Adrenal gland (tissue), 12 donors: ENCODE measurements around the gene TMEM115. TPM values are rescaled to one million over a fixed set of nuclear protein-coding genes. Genes with fewer than 3 reads are reported as not detected.

Source experiments
- DNase-seq, 7 donors: peaks; one replicate each; pipeline ENCODE4 v3.0.0-alpha.2; 2019 to 2020
- H3K27ac ChIP-seq, 5 donors: fragments of 200-600 bp; sonication (generic) in 4 of 5; 1 replicate in 3 of 5; 2 replicates in 2 of 5; pipeline versions ENCODE4 v1.5.1 to v1.8.0; 2016 to 2020; ENCODE audit warnings: mild to moderate bottlenecking in 1 of 5
- H3K27me3 ChIP-seq: fragments of 200-600 bp; 2 replicates; pipeline ENCODE4 v1.8.0; 2021
- H3K36me3 ChIP-seq, 2 donors: fragments of 200-600 bp; replicated peaks in 1 of 2; 1 replicate in 1 of 2; 2 replicates in 1 of 2; pipeline versions ENCODE4 v1.5.1 to v1.8.0; 2018 to 2022
- H3K4me1 ChIP-seq, 2 donors: fragments of 200-600 bp; replicated peaks in 1 of 2; 1 replicate in 1 of 2; 2 replicates in 1 of 2; pipeline versions ENCODE4 v1.5.1 to v1.8.0; 2018 to 2021
- H3K4me3 ChIP-seq, 4 donors: fragments of 200-600 bp; sonication (generic) in 3 of 4; one replicate each; pipeline ENCODE4 v1.5.1; 2016 to 2018
- H3K9me3 ChIP-seq, 3 donors: fragments of 200-600 bp; sonication (generic) in 1 of 3; replicated peaks in 1 of 3; 1 replicate in 2 of 3; 2 replicates in 1 of 3; pipeline versions ENCODE4 v1.5.1 to v1.8.0; 2016 to 2021
- CTCF ChIP-seq, 6 experiments: fragments of 450-650 bp in 4 of 6; fragments of 200-600 bp in 2 of 6; sonication (generic) in 1 of 6; IDR thresholded peaks; 1 replicate in 5 of 6; 2 replicates in 1 of 6; pipeline versions ENCODE4 v1.5.1 to v1.8.0; 2016 to 2021; ENCODE audit warnings: antibody characterized with exemption in 6 of 6, mild to moderate bottlenecking in 2 of 6, moderate library complexity in 1 of 6
- POLR2A ChIP-seq, 2 donors: fragments of 450-650 bp; IDR thresholded peaks; one replicate each; pipeline ENCODE4 v1.6.1; 2017; ENCODE audit warnings: antibody characterized with exemption in 2 of 2, mild to moderate bottlenecking in 2 of 2, moderate library complexity in 1 of 2
- WGBS, 4 donors: extraction: QIAGEN DNeasy Blood & Tissue Kit in 2 of 4; methylation state at CpG; one replicate each; pipeline versions ENCODE4 v1.1.5 to v1.1.7; 2013 to 2017; 5-methylcytosine and 5-hydroxymethylcytosine counted together
- intact Hi-C, 2 donors: fragments of 100-400 bp; cut with DNase I; formaldehyde crosslinking; loops; one replicate each; pipeline versions ENCODE4 v1.14.1 to v1.15.0; 2022 to 2023
- polyA plus RNA-seq, 3 donors: library from polyadenylated mRNA; stranded (reverse); fragments of 200-250 nt in 2 of 3; fragments of 350-450 nt in 1 of 3; fragmentation: Illumina TruSeq in 1 of 3; extraction: RNeasy Lipid Tissue Mini Kit (QIAGEN cat#74804) in 1 of 3; gene quantifications; one replicate each; pipeline ENCODE4 v1.2.3, GENCODE V29; 2013 to 2014
- total RNA-seq, 9 donors: library from RNA; depleted of rRNA in 4 of 9; stranded (reverse); fragments of >200 nt in 4 of 9; fragments of 120-200 nt in 1 of 9; fragmentation: NEBNext Ultra II Directional in 1 of 9; extraction: Animal tissue kit (Norgen Biotek cat#: 25700) in 1 of 9; gene quantifications; one replicate each; pipeline versions ENCODE4 v1.1.0 to v1.2.4, GENCODE V29; 2013 to 2023
- donor health status: healthy with polysubstance abuse.
- donor health status: Bipolar disorder and iron deficiency.
- donor health status: DM: yes; HTN: yes; CAD: no.
- donor health status: DM: no; HTN: no; CAD: no.
- donor health status: DM: no; HTN: no; CAD: no.
- donor health status: DM: yes; HTN: yes; CAD: no.

Gene TMEM115
- total and polyA plus RNA-seq, 12 donors, result 23.6 to 88.5 (median 59.7) TPM

GRCh38 chr3:50354850-50355249, 4.5 kb downstream of the TMEM115 start:
- H3K4me1 ChIP-seq, result peaks cover 48 to 56% of the 10 kb centered on the region in 2 donors
- intact Hi-C loops, result no loop called here
- H3K27me3 ChIP-seq, result no peaks in the 10 kb centered on the region
- peaks cover 0 to 29% of the 10 kb centered on the region in 2 donors for H3K36me3 ChIP-seq
- no peak for DNase-seq
- no peak for TF ChIP-seq CTCF (IDR thresholded peaks at IDR 0.05)
- H3K27ac ChIP-seq, result no peak overlapping the region
- no peak overlapping the region for H3K4me3 ChIP-seq
- H3K9me3 ChIP-seq, result no peaks in the 10 kb centered on the region
- WGBS, 4 donors, result 84 to 91% (median 88%) methylated on average over 3 to 7 of the region's 7 CpGs

- no peak for DNase-seq
- intact Hi-C loops, result no loop called here
- Histone ChIP-seq H3K27me3 (no peaks in the 10 kb centered on the region), H3K9me3 (no peaks in the 10 kb centered on the region), H3K4me3 (no peak overlapping the region), H3K36me3 (peaks cover 0 to 29% of the 10 kb centered on the region in 2 donors), H3K27ac (no peak overlapping the region), H3K4me1 (peaks cover 51 to 60% of the 10 kb centered on the region in 2 donors)
- 72 to 83% (median 79%) methylated on average over 4 to 5 of the region's 5 CpGs for WGBS, 4 donors
- no peak for TF ChIP-seq CTCF (IDR thresholded peaks at IDR 0.05)
- no peak for TF ChIP-seq POLR2A (IDR thresholded peaks at IDR 0.05)
Measured at GRCh38 chr3:50354186-50354764, 5.0 kb downstream of the TMEM115 start.

GRCh38 chr3:50353245-50354004, 5.9 kb downstream of the TMEM115 start:
- no peak for DNase-seq
- intact Hi-C loops, result no loop called here
- Histone ChIP-seq H3K9me3 (no peaks in the 10 kb centered on the region), H3K36me3 (peaks cover 0 to 34% of the 10 kb centered on the region in 2 donors), H3K27ac (no peak overlapping the region), H3K4me1 (peaks cover 46 to 60% of the 10 kb centered on the region in 2 donors), H3K27me3 (no peaks in the 10 kb centered on the region), H3K4me3 (no peak overlapping the region)
- 77 to 93% (median 82%) methylated on average over 5 to 12 of the region's 12 CpGs for WGBS, 4 donors
- TF ChIP-seq POLR2A (IDR thresholded peaks at IDR 0.05) (no peak), CTCF (IDR thresholded peaks at IDR 0.05) (no peak)

GRCh38 chr3:50352781-50353180, 6.5 kb downstream of the TMEM115 start:
- no peak overlapping the region for H3K4me3 ChIP-seq
- peaks cover 0 to 41% of the 10 kb centered on the region in 2 donors for H3K36me3 ChIP-seq
- H3K27me3 ChIP-seq, result no peaks in the 10 kb centered on the region
- DNase-seq, result no peak
- H3K4me1 ChIP-seq, result peaks cover 39 to 53% of the 10 kb centered on the region in 2 donors
- intact Hi-C loops, result no loop called here
- H3K9me3 ChIP-seq, result no peaks in the 10 kb centered on the region
- no peak overlapping the region for H3K27ac ChIP-seq
- TF ChIP-seq POLR2A (IDR thresholded peaks at IDR 0.05) (no peak), CTCF (IDR thresholded peaks at IDR 0.05) (no peak)
- 27 to 47% (median 33%) methylated on average over 2 of the region's 2 CpGs for WGBS, 4 donors
